K562 (cell line): ENCODE measurements around the gene GJA9. TPM values are rescaled to one million over a fixed set of nuclear protein-coding genes. Genes with fewer than 3 reads are reported as not detected.

Experiments used
- ATAC-seq: fragments of 200-7000 bp; cut with Tn5 transposase; 3 replicates; pipeline ENCODE4 v1.9.1; 2020; ENCODE audit warnings: moderate library complexity
- BruUV-seq: library from RNA; stranded (reverse); fragments of 400-500 nt; replicated peaks from 2 replicates; lab custom pipeline; 2021; lab: Mats Ljungman, UMichigan
- CTCF ChIA-PET: fragments of 300-600 bp; formaldehyde crosslinking; extraction: SDS; loops from one replicate; lab custom pipeline; 2021; ENCODE audit warnings: low intra/inter-chr PET ratio; lab: Yijun Ruan, JAX
- POLR2A ChIA-PET: fragments of 300-600, 350-650 bp; sonication (Branson Sonifier 250); formaldehyde crosslinking; extraction: SDS; loops from one replicate; lab custom pipeline; 2021; ENCODE audit warnings: antibody characterized with exemption, inconsistent platforms; lab: Yijun Ruan, JAX
- DNase-seq, 4 experiments: peaks; one replicate each; pipeline versions ENCODE4 v3.0.0 to v3.0.0-alpha.2; 2011 to 2018; ENCODE audit warnings: low spot score in 3 of 4, mixed read lengths in 3 of 4; ENCODE audit errors: extremely low read depth in 1 of 4
- FAIRE-seq: peaks from 2 replicates; lab custom pipeline; 2011; peaks lifted over from hg19 to GRCh38; lab: Jason Lieb, UNC
- H2AFZ ChIP-seq: 2 replicates; pipeline ENCODE4 v1.6.0; 2011; ENCODE audit warnings: low read depth, low read length, control low read depth, inconsistent platforms
- H3K27ac ChIP-seq: fragments of 200-600 bp; 3 replicates; pipeline ENCODE4 v1.8.0; 2011; ENCODE audit warnings: low read depth, mild to moderate bottlenecking, control low read depth, inconsistent platforms, low read length, moderate library complexity, mixed read lengths; ENCODE audit errors: extremely low read depth
- H3K27me3 ChIP-seq, 2 experiments: fragments of 300-600 bp in 1 of 2; 2 replicates in 1 of 2; 3 replicates in 1 of 2; pipeline versions ENCODE4 v1.6.0 to v1.8.0; 2011; ENCODE audit warnings: inconsistent platforms in 2 of 2, low read length in 2 of 2, mild to moderate bottlenecking in 1 of 2, mixed read lengths in 1 of 2, moderate library complexity in 1 of 2; ENCODE audit not compliant: control insufficient read depth in 2 of 2, insufficient read depth in 2 of 2
- H3K36me3 ChIP-seq: fragments of 300-600 bp; 3 replicates; pipeline ENCODE4 v1.8.0; 2011; ENCODE audit warnings: mild to moderate bottlenecking, low read length, inconsistent platforms; ENCODE audit not compliant: control insufficient read depth, insufficient read depth
- H3K4me1 ChIP-seq, 2 experiments: fragments of 200-600 bp in 1 of 2; replicated peaks in 1 of 2; 2 replicates in 1 of 2; 3 replicates in 1 of 2; pipeline versions ENCODE4 v1.5.1 to v1.8.0; 2011; ENCODE audit warnings: inconsistent platforms in 2 of 2, low read length in 2 of 2, mild to moderate bottlenecking in 1 of 2, mixed read lengths in 1 of 2, moderate library complexity in 1 of 2; ENCODE audit not compliant: control insufficient read depth in 2 of 2, insufficient read depth in 2 of 2
- H3K4me2 ChIP-seq: 2 replicates; pipeline ENCODE4 v1.6.1; 2011; ENCODE audit warnings: low read length, control low read depth, inconsistent platforms, mixed read lengths; ENCODE audit not compliant: insufficient read depth
- H3K4me3 ChIP-seq: fragments of 200-600 bp; sonication (generic), shearing (Covaris generic); 2 replicates; pipeline ENCODE4 v1.5.1; 2016; ENCODE audit warnings: control low read depth, inconsistent platforms
- H3K79me2 ChIP-seq: fragments of 200-600 bp; 3 replicates; pipeline ENCODE4 v1.8.0; 2011; ENCODE audit warnings: low read length, inconsistent platforms; ENCODE audit not compliant: control insufficient read depth, insufficient read depth
- H3K9ac ChIP-seq, 2 experiments: 2 replicates each; pipeline versions ENCODE4 v1.6.0 to v1.6.1; 2011; ENCODE audit warnings: low read depth in 2 of 2, low read length in 2 of 2, control low read depth in 1 of 2, inconsistent platforms in 1 of 2, mild to moderate bottlenecking in 1 of 2, mixed read lengths in 1 of 2; ENCODE audit not compliant: insufficient read depth in 1 of 2
- H3K9me1 ChIP-seq: one replicate; pipeline ENCODE4 v1.6.0; 2011; ENCODE audit warnings: inconsistent platforms, mild to moderate bottlenecking, low read length, moderate library complexity; ENCODE audit not compliant: control insufficient read depth, insufficient read depth
- H3K9me3 ChIP-seq: replicated peaks from 2 replicates; pipeline ENCODE4 v1.5.1; 2011; ENCODE audit warnings: low read depth, low read length, inconsistent platforms; ENCODE audit not compliant: control insufficient read depth, insufficient read depth
- H4K20me1 ChIP-seq: replicated peaks from 2 replicates; pipeline ENCODE4 v1.6.1; 2011; ENCODE audit warnings: low read length, inconsistent platforms, mixed read lengths; ENCODE audit not compliant: control insufficient read depth, insufficient read depth
- FOXP4 ChIP-seq: sonication (generic); formaldehyde crosslinking; IDR thresholded peaks from 2 replicates; pipeline ENCODE4 v1.8.0; 2022; ENCODE audit warnings: mild to moderate bottlenecking, missing genetic modification reagents, borderline replicate concordance
- GABPB2 ChIP-seq: fragments of 250-450 bp; sonication (Bioruptor Pico); conservative IDR thresholded peaks from 2 replicates; pipeline ENCODE4 v1.5.1; 2021; ENCODE audit warnings: mild to moderate bottlenecking
- HDAC8 ChIP-seq: fragments of 450-650 bp; IDR thresholded peaks from 2 replicates; pipeline ENCODE4 v1.6.1; 2016; ENCODE audit warnings: mild to moderate bottlenecking, missing genetic modification characterization, moderate library complexity, missing compliant biosample characterization
- KDM1A ChIP-seq, 2 experiments: fragments of 450-650 bp; IDR thresholded peaks; 2 replicates each; pipeline ENCODE4 v1.6.1; 2016; ENCODE audit warnings: mild to moderate bottlenecking in 2 of 2
- MAFF ChIP-seq: IDR thresholded peaks from 2 replicates; pipeline ENCODE4 v1.6.1; 2012; ENCODE audit warnings: low read length, improper control_type of control experiment
- MEIS2 ChIP-seq: fragments of 450-650 bp; IDR thresholded peaks from 2 replicates; pipeline ENCODE4 v1.6.1; 2014; ENCODE audit warnings: mild to moderate bottlenecking; ENCODE audit not compliant: partially characterized antibody
- PKNOX1 ChIP-seq: fragments of 450-650 bp; IDR thresholded peaks from 2 replicates; pipeline ENCODE4 v1.6.1; 2016
- STAT5A ChIP-seq: IDR thresholded peaks from 2 replicates; pipeline ENCODE4 v1.6.1; 2012; ENCODE audit warnings: low read length, inconsistent platforms, borderline replicate concordance
- ZBTB7A ChIP-seq: IDR thresholded peaks from 2 replicates; pipeline ENCODE4 v1.6.1; 2011; ENCODE audit warnings: low read depth, mild to moderate bottlenecking, low read length, moderate library complexity, borderline replicate concordance; ENCODE audit not compliant: control insufficient read depth
- ZBTB8A ChIP-seq: fragments of 450-650 bp; IDR thresholded peaks from 2 replicates; pipeline ENCODE4 v1.6.1; 2018; ENCODE audit warnings: mild to moderate bottlenecking, moderate library complexity; ENCODE audit not compliant: partially characterized antibody
- ZNF609 ChIP-seq: sonication (generic); formaldehyde crosslinking; IDR thresholded peaks from 2 replicates; pipeline ENCODE4 v1.8.1; 2023; ENCODE audit warnings: missing genetic modification reagents, mild to moderate bottlenecking, borderline replicate concordance
- whole genome bisulfite sequencing: fragments of 100-300 bp; shearing (Covaris generic); methylation state at CpG from one replicate; pipeline ENCODE4 v1.1.6; 2016; ENCODE audit warnings: low coverage, mixed read lengths; ENCODE audit not compliant: insufficient coverage; ENCODE audit errors: missing lambda C conversion rate; 5-methylcytosine and 5-hydroxymethylcytosine counted together
- in situ Hi-C: fragments of 300-500 bp; cut with MboI; formaldehyde crosslinking; loops from 4 replicates; pipeline ENCODE4 v1.15.0; 2018; ENCODE audit warnings: inconsistent platforms, mixed read lengths
- intact Hi-C: fragments of 100-400 bp; cut with micrococcal nuclease; formaldehyde crosslinking; loops from 2 replicates; pipeline ENCODE4 v1.14.2; 2022
- polyA plus RNA-seq, 8 experiments: library from polyadenylated mRNA; depleted of rRNA in 4 of 8; stranded (reverse) in 5 of 8; unstranded in 3 of 8; fragments of >200 nt; fragmentation: Nextera tagmentation in 2 of 8; fragmentation: Illumina TruSeq in 1 of 8; extraction: Ambion mirVana in 2 of 8; extraction: Trizol in 1 of 8; gene quantifications; 2 replicates each; pipeline versions ENCODE4 v1.2.1 to v1.2.3, GENCODE V29; 2011 to 2014; ENCODE audit warnings: inconsistent platforms in 1 of 8, missing spikeins in 1 of 8
- total RNA-seq, 7 experiments: library from RNA; depleted of rRNA in 6 of 7; stranded (reverse); fragments of >200 nt in 6 of 7; fragmentation: Illumina TruSeq in 2 of 7; extraction: Trizol in 2 of 7; gene quantifications; 2 replicates each; pipeline versions ENCODE4 v1.2.1 to v1.2.3, GENCODE V29; 2011 to 2021; ENCODE audit warnings: low replicate concordance in 1 of 7

GJA9 gene
- total and polyA plus RNA-seq, 9 of the 15 experiments (the other 6 are each of a cell fraction or from before 2014, with no cell fraction given): not detected

- TF ChIP-seq FOXP4 (CRISPR knock-in tag) (no peak), MEIS2 (peak; percentile 71), HDAC8 (no peak), ZBTB7A (peak; percentile 30; the same call in 1 of the 2 replicates), PKNOX1 (0 out of 2 replicates have a peak, but pooled peaks have one; percentile 8), MAFF (no peak)
Measured at GRCh38 chr1:38891753-38892152, 10.4 kb upstream of the GJA9 start (continued).

- no peak overlapping the region for H3K4me2 ChIP-seq
- in situ Hi-C loops (no loop called here), intact Hi-C loops (no loop called here)
- DNase-seq (no peak), FAIRE-seq (no peak), ATAC-seq (no peak)
- WGBS: 9% methylated on average over 5 of the region's 5 CpGs
- H3K9me3 ChIP-seq: no peaks in the 10 kb centered on the region
- no peaks in the 10 kb centered on the region for H3K9me1 ChIP-seq
- no peak overlapping the region for H2AFZ ChIP-seq
- H3K36me3 ChIP-seq: no peaks in the 10 kb centered on the region
- H3K79me2 ChIP-seq: no peaks in the 10 kb centered on the region
- no TSS peak for BruUV-seq
- CTCF ChIA-PET: no interaction called here
- POLR2A ChIA-PET: interaction anchor here (0.8 kb wide), 1 partner anchor 12 kb away, joined by 4 read pairs; no protein-coding TSS in a partner anchor
- no peaks in the 10 kb centered on the region for H3K4me1 ChIP-seq
- no peak overlapping the region for H3K27ac ChIP-seq
- H3K4me3 ChIP-seq: no peak overlapping the region
- no peak overlapping the region for H3K9ac ChIP-seq
- no peak for TF ChIP-seq KDM1A (IDR thresholded peaks at IDR 0.05)
- TF ChIP-seq ZBTB8A: no peak
- no peak for TF ChIP-seq GABPB2 (CRISPR knock-in tag)
- no peak for TF ChIP-seq ZNF609 (CRISPR knock-in tag)
- TF ChIP-seq STAT5A: no peak
- no peaks in the 10 kb centered on the region for H4K20me1 ChIP-seq
- H3K27me3 ChIP-seq: peaks cover 8 to 17% of the 10 kb centered on the region in 2 experiments; a peak in 4 of 5 replicates
Measured at GRCh38 chr1:38889589-38889988, 8.2 kb upstream of the GJA9 start.
